DMS53 (cell line): ENCODE measurements around the gene ZBTB32.
"Not testable (repeated sequence)": the region's sequence is repeated elsewhere in the genome, so short reads cannot be mapped to it uniquely, and the experiment has no call there.

Experiments
- DNase-seq: peaks from one replicate; lab custom pipeline; 2025; lab: John Stamatoyannopoulos, UW

Gene ZBTB32

GRCh38 chr19:35704218-35704617 lies at the start of gene ZBTB32:
Gene ZBTB32 (plus strand): TSS chr19:35704558. CDS start chr19:35714627, 10,069 bp downstream.
- peak; percentile 33 for DNase-seq

- not testable (repeated sequence) for DNase-seq
These were observed 49.5 kb upstream of the ZBTB32 start for GRCh38 chr19:35654828-35655227.

GRCh38 chr19:35655600-35655999 lies 48.8 kb upstream of the ZBTB32 start:
- DNase-seq: no peak

GRCh38 chr19:35656700-35657099 lies 47.7 kb upstream of the ZBTB32 start:
- no peak for DNase-seq

- peak; percentile 45 for DNase-seq
These were observed 46.3 kb upstream of the ZBTB32 start for GRCh38 chr19:35657904-35658700.

- DNase-seq: no peak
These were observed 42.4 kb upstream of the ZBTB32 start for GRCh38 chr19:35661995-35662340.

- DNase-seq: no peak
These were observed 40.4 kb upstream of the ZBTB32 start for GRCh38 chr19:35663981-35664380.

GRCh38 chr19:35665157-35665556 lies 39.2 kb upstream of the ZBTB32 start:
- DNase-seq: no peak

- no peak for DNase-seq
These were observed 38.8 kb upstream of the ZBTB32 start for GRCh38 chr19:35665604-35666003.

GRCh38 chr19:35666251-35666913 lies 38.0 kb upstream of the ZBTB32 start, which contains the start of gene UPK1A:
Gene UPK1A (plus strand): TSS chr19:35666517. CDS start chr19:35666813, 296 bp downstream.
- DNase-seq: no peak

- no peak for DNase-seq
These were observed 34.8 kb upstream of the ZBTB32 start for GRCh38 chr19:35669566-35669965.

GRCh38 chr19:35669974-35670373 lies 34.4 kb upstream of the ZBTB32 start:
- DNase-seq: peak; percentile 41

GRCh38 chr19:35670686-35671085 lies 33.7 kb upstream of the ZBTB32 start:
- DNase-seq: no peak

- DNase-seq: peak; percentile 39
These were observed 32.5 kb upstream of the ZBTB32 start for GRCh38 chr19:35671818-35672217.

- DNase-seq: peak; percentile 92
These were observed 31.1 kb upstream of the ZBTB32 start for GRCh38 chr19:35673121-35673804.

- no peak for DNase-seq
These were observed 28.7 kb upstream of the ZBTB32 start for GRCh38 chr19:35675589-35676140.

GRCh38 chr19:35689836-35690235 lies 14.5 kb upstream of the ZBTB32 start:
- no peak for DNase-seq

GRCh38 chr19:35691106-35691505 lies 13.3 kb upstream of the ZBTB32 start:
- DNase-seq: not testable (repeated sequence)

GRCh38 chr19:35692010-35692409 lies 12.3 kb upstream of the ZBTB32 start:
- peak; percentile 60 for DNase-seq

- DNase-seq: no peak
These were observed 10.9 kb upstream of the ZBTB32 start for GRCh38 chr19:35693422-35693821.

- peak; percentile 95 for DNase-seq
These were observed 10.3 kb upstream of the ZBTB32 start for GRCh38 chr19:35693835-35694599.
